Endothelial cell of umbilical vein (primary cell): ENCODE results near the gene MAML2. TPM values are rescaled to one million over a fixed set of nuclear protein-coding genes. Genes with fewer than 3 reads are reported as not detected.

Source experiments
- BruUV-seq: library from RNA; stranded (reverse); fragments of 400-500 nt; replicated peaks from 2 replicates; lab custom pipeline; 2021; lab: Mats Ljungman, UMichigan
- CTCF ChIA-PET: fragments of 300-600, 350-600 bp; sonication (Branson Sonifier 250); formaldehyde crosslinking; loops from one replicate; lab custom pipeline; 2021; ENCODE audit warnings: antibody characterized with exemption, inconsistent platforms; lab: Charles Lee
- POLR2A ChIA-PET: fragments of 300-600, 350-600 bp; sonication (Branson Sonifier 250); formaldehyde crosslinking; loops from one replicate; lab custom pipeline; 2021; ENCODE audit warnings: antibody characterized with exemption, inconsistent platforms; lab: Charles Lee
- DNase-seq: peaks from one replicate; pipeline ENCODE4 v3.0.0-alpha.2; 2011; ENCODE audit warnings: low read depth, low spot score
- FAIRE-seq: peaks from 2 replicates; lab custom pipeline; 2011; peaks lifted over from hg19 to GRCh38; lab: Jason Lieb, UNC
- H2AFZ ChIP-seq: 2 replicates; pipeline ENCODE4 v1.6.0; 2012; ENCODE audit warnings: low read depth, low read length, control low read depth, inconsistent platforms
- H3K27ac ChIP-seq: 2 replicates; pipeline ENCODE4 v1.5.1; 2011; ENCODE audit warnings: low read depth, mild to moderate bottlenecking, control low read depth, low read length, moderate library complexity; ENCODE audit not compliant: insufficient read depth
- H3K27me3 ChIP-seq, 2 experiments: 2 replicates each; pipeline versions ENCODE4 v1.6.0 to v1.6.1; 2011; ENCODE audit warnings: low read length in 2 of 2, mixed read lengths in 1 of 2; ENCODE audit not compliant: control insufficient read depth in 2 of 2, insufficient read depth in 2 of 2
- H3K36me3 ChIP-seq, 2 experiments: 2 replicates in 1 of 2; 3 replicates in 1 of 2; pipeline ENCODE4 v1.5.1; 2011; ENCODE audit warnings: low read length in 2 of 2, mild to moderate bottlenecking in 1 of 2, moderate library complexity in 1 of 2; ENCODE audit not compliant: control insufficient read depth in 2 of 2, insufficient read depth in 2 of 2; ENCODE audit errors: extremely low read depth in 1 of 2
- H3K4me1 ChIP-seq: 3 replicates; pipeline ENCODE4 v1.5.1; 2011; ENCODE audit warnings: mild to moderate bottlenecking, low read length; ENCODE audit not compliant: control insufficient read depth, insufficient read depth; ENCODE audit errors: extremely low read depth
- H3K4me2 ChIP-seq: 2 replicates; pipeline ENCODE4 v1.6.1; 2011; ENCODE audit warnings: low read length, control low read depth, mixed read lengths; ENCODE audit not compliant: insufficient read depth
- H3K4me3 ChIP-seq, 3 experiments: fragments of 200-600 bp in 1 of 3; sonication (generic), shearing (Covaris generic) in 1 of 3; replicated peaks in 1 of 3; 2 replicates each; pipeline ENCODE4 v1.5.1; 2011 to 2016; ENCODE audit warnings: control low read depth in 3 of 3, low read length in 3 of 3, mild to moderate bottlenecking in 2 of 3, inconsistent platforms in 1 of 3, low read depth in 1 of 3, moderate library complexity in 1 of 3; ENCODE audit not compliant: insufficient read depth in 1 of 3
- H3K79me2 ChIP-seq: 2 replicates; pipeline ENCODE4 v1.6.0; 2012; ENCODE audit warnings: low read length, inconsistent platforms; ENCODE audit not compliant: control insufficient read depth, insufficient read depth
- H3K9ac ChIP-seq: replicated peaks from 2 replicates; pipeline ENCODE3; 2011; ENCODE audit warnings: low read length, control low read depth; ENCODE audit not compliant: insufficient read depth; ENCODE audit errors: extremely low read depth
- H3K9me1 ChIP-seq: replicated peaks from 3 replicates; pipeline ENCODE4 v1.6.0; 2011; ENCODE audit warnings: mild to moderate bottlenecking, low read length; ENCODE audit not compliant: control insufficient read depth, insufficient read depth; ENCODE audit errors: extremely low read depth
- H3K9me3 ChIP-seq: replicated peaks from 2 replicates; pipeline ENCODE4 v1.5.1; 2012; ENCODE audit warnings: low read length, inconsistent platforms; ENCODE audit not compliant: control insufficient read depth, insufficient read depth
- H4K20me1 ChIP-seq: replicated peaks from 2 replicates; pipeline ENCODE3; 2011; ENCODE audit warnings: mild to moderate bottlenecking, low read length; ENCODE audit not compliant: control insufficient read depth, insufficient read depth; ENCODE audit errors: extremely low read depth
- CTCF ChIP-seq, 2 donors: IDR thresholded peaks; 1 replicate in 1 of 2; 2 replicates in 1 of 2; pipeline ENCODE4 v1.5.1; 2011; ENCODE audit warnings: low read length in 2 of 2, mild to moderate bottlenecking in 2 of 2, moderate library complexity in 2 of 2, control low read depth in 1 of 2, inconsistent platforms in 1 of 2, low read depth in 1 of 2; ENCODE audit not compliant: insufficient read depth in 1 of 2; ENCODE audit errors: extremely low read depth in 1 of 2
- EZH2 ChIP-seq: IDR thresholded peaks from 2 replicates; pipeline ENCODE4 v1.6.1; 2012; ENCODE audit warnings: borderline replicate concordance, low read depth, mild to moderate bottlenecking, moderate library complexity, low read length, inconsistent platforms; ENCODE audit not compliant: severe bottlenecking
- FOS ChIP-seq: IDR thresholded peaks from 2 replicates; pipeline ENCODE4 v1.6.1; 2011; ENCODE audit warnings: mild to moderate bottlenecking, low read length, moderate library complexity, borderline replicate concordance; ENCODE audit not compliant: insufficient read depth
- GATA2 ChIP-seq: IDR thresholded peaks from 2 replicates; pipeline ENCODE4 v1.7.0; 2011; ENCODE audit warnings: low read depth, mild to moderate bottlenecking, moderate library complexity, mixed read lengths, low read length; ENCODE audit not compliant: insufficient read length, insufficient read depth
- JUN ChIP-seq: IDR thresholded peaks from 2 replicates; pipeline ENCODE4 v1.6.1; 2011; ENCODE audit warnings: borderline replicate concordance, low read depth; ENCODE audit not compliant: insufficient read length, insufficient read depth
- MAX ChIP-seq: IDR thresholded peaks from 2 replicates; pipeline ENCODE4 v1.6.1; 2011; ENCODE audit not compliant: insufficient read depth, insufficient read length
- MYC ChIP-seq: IDR thresholded peaks from one replicate; pipeline ENCODE4 v1.6.1; 2011; ENCODE audit warnings: mild to moderate bottlenecking, low read depth, low read length
- POLR2A ChIP-seq: IDR thresholded peaks from 2 replicates; pipeline ENCODE4 v1.6.1; 2012; ENCODE audit warnings: low read depth, mild to moderate bottlenecking, control low read depth, low read length
- POLR2AphosphoS5 ChIP-seq: IDR thresholded peaks from 2 replicates; pipeline ENCODE4 v1.6.1; 2012; ENCODE audit warnings: low read depth, mild to moderate bottlenecking, control low read depth, low read length, moderate library complexity; ENCODE audit not compliant: insufficient read depth
- dilution Hi-C: fragments of 300-500 bp; cut with MboI; formaldehyde crosslinking; loops from one replicate; pipeline ENCODE4 v1.15.0; 2019; ENCODE audit warnings: low sequenced_read_pairs; ENCODE audit not compliant: extremely low pct_ligation_motif_present
- intact Hi-C: fragments of 100-400 bp; cut with micrococcal nuclease; formaldehyde crosslinking; loops from one replicate; pipeline ENCODE4 v1.10.0; 2022
- polyA plus RNA-seq, 4 experiments: library from polyadenylated mRNA; depleted of rRNA in 3 of 4; stranded (reverse) in 3 of 4; unstranded in 1 of 4; fragments of >200 nt; gene quantifications; 2 replicates each; pipeline versions ENCODE4 v1.2.1 to v1.2.3, GENCODE V29; 2011 to 2012; ENCODE audit warnings: missing spikeins in 1 of 4
- total RNA-seq: library from RNA; stranded (reverse); gene quantifications from 2 replicates; pipeline ENCODE4 v1.2.3, GENCODE V29; 2021

The MAML2 gene
- total and polyA plus RNA-seq, 2 donors (not counting 3 experiments of a cell fraction or from before 2014, with no cell fraction given) = 12.4 to 16.8 TPM

GRCh38 chr11:96284917-96285316, 58.1 kb downstream of the MAML2 start:
- Histone ChIP-seq H3K4me3 (no peak overlapping the region), H3K9ac (no peak overlapping the region), H3K36me3 (no peaks in the 10 kb centered on the region), H4K20me1 (no peaks in the 10 kb centered on the region), H3K79me2 (peaks cover 2% of the 10 kb centered on the region), H2AFZ (no peak overlapping the region), H3K27me3 (no peaks in the 10 kb centered on the region), H3K9me3 (no peaks in the 10 kb centered on the region), H3K27ac (no peak overlapping the region), H3K9me1 (no peaks in the 10 kb centered on the region), H3K4me1 (no peaks in the 10 kb centered on the region), H3K4me2 (no peak overlapping the region)
- CTCF ChIA-PET = interaction anchor here (0.8 to 2.0 kb wide), 2 partner anchors 41 to 58 kb away, joined by 7 to 8 read pairs; partner anchors contain the start of gene MAML2
- DNase-seq = no peak
- POLR2A ChIA-PET = no interaction called here
- no peak for FAIRE-seq
- no peak for TF ChIP-seq FOS
- TF ChIP-seq POLR2A = no peak
- TF ChIP-seq MAX = no peak
- TF ChIP-seq JUN = no peak
- TF ChIP-seq MYC = no peak
- dilution Hi-C loops = no loop called here
- intact Hi-C loops = no loop called here
- no TSS peak for BruUV-seq

- H3K4me3 ChIP-seq = no peak overlapping the region
- no peak overlapping the region for H3K4me2 ChIP-seq
- no peaks in the 10 kb centered on the region for H3K27me3 ChIP-seq
- no peaks in the 10 kb centered on the region for H4K20me1 ChIP-seq
- H2AFZ ChIP-seq = no peak overlapping the region
- H3K36me3 ChIP-seq = no peaks in the 10 kb centered on the region
- FAIRE-seq = no peak
- H3K27ac ChIP-seq = no peak overlapping the region
- CTCF ChIA-PET = interaction anchor here (0.8 to 2.0 kb wide), 2 partner anchors 41 to 59 kb away, joined by 7 to 8 read pairs; partner anchors contain the start of gene MAML2
- no peaks in the 10 kb centered on the region for H3K9me1 ChIP-seq
- POLR2A ChIA-PET = no interaction called here
- intact Hi-C loops = no loop called here
- no TSS peak for BruUV-seq
- H3K79me2 ChIP-seq = peaks cover 2% of the 10 kb centered on the region
- dilution Hi-C loops = no loop called here
- H3K9me3 ChIP-seq = no peaks in the 10 kb centered on the region
- no peak overlapping the region for H3K9ac ChIP-seq
- no peak for TF ChIP-seq JUN
- TF ChIP-seq CTCF (IDR thresholded peaks at IDR 0.05; ENCODE audit: extremely low read depth in 1 of 2, insufficient read depth in 1 of 2, low read depth in 1 of 2, low read length in 2 of 2) = no peak
- no peak for TF ChIP-seq MYC
- no peak for TF ChIP-seq POLR2A
- TF ChIP-seq POLR2AphosphoS5 = no peak
- TF ChIP-seq FOS = no peak
- no peak for TF ChIP-seq GATA2
- no peak for TF ChIP-seq EZH2
- TF ChIP-seq MAX = no peak
- H3K4me1 ChIP-seq = peaks cover 3% of the 10 kb centered on the region
- DNase-seq = no peak
Measured at GRCh38 chr11:96284401-96284800, 58.6 kb downstream of the MAML2 start.
